Erythroblast (primary cell): ENCODE data around the gene CD300LB.

Source experiments
- GATA1 ChIP-seq: IDR thresholded peaks from 2 replicates; pipeline ENCODE4 v1.6.1; 2011; ENCODE audit warnings: low read depth, mild to moderate bottlenecking, control low read depth, low read length, moderate library complexity
- POLR2A ChIP-seq: IDR thresholded peaks from 2 replicates; pipeline ENCODE4 v1.6.1; 2011; ENCODE audit warnings: mild to moderate bottlenecking, low read length

GRCh38 chr17:74536890-74537289, 5.6 kb upstream of the CD300LB start:
- no peak for TF ChIP-seq POLR2A
- no peak for TF ChIP-seq GATA1
